GM19193 (cell line): Measurements from ENCODE around the gene MFF.

Experiments used
- POLR2A ChIP-seq: IDR thresholded peaks from 4 replicates; pipeline ENCODE4 v1.6.1; 2011; ENCODE audit not compliant: insufficient read depth, insufficient read length; ENCODE audit errors: extremely low read depth

The MFF gene

GRCh38 chr2:227320305-227321094 is 4.6 kb upstream of the MFF start:
- TF ChIP-seq POLR2A, result no peak

GRCh38 chr2:227322530-227323205 is 2.4 kb upstream of the MFF start:
- no peak for TF ChIP-seq POLR2A

GRCh38 chr2:227323818-227324217 is 1.2 kb upstream of the MFF start:
- TF ChIP-seq POLR2A, result no peak

GRCh38 chr2:227324642-227324994 is 433 bp upstream of the MFF start:
- no peak for TF ChIP-seq POLR2A

- TF ChIP-seq POLR2A, result no peak
Measured at GRCh38 chr2:227325839-227326195, 766 bp downstream of the MFF start.

GRCh38 chr2:227326783-227327182 is 1.7 kb downstream of the MFF start:
- no peak for TF ChIP-seq POLR2A

- no peak for TF ChIP-seq POLR2A
Measured at GRCh38 chr2:227335713-227336112, 10.7 kb downstream of the MFF start.

GRCh38 chr2:227337442-227337841 is 12.4 kb downstream of the MFF start:
- no peak for TF ChIP-seq POLR2A

GRCh38 chr2:227339098-227339599 is 14.1 kb downstream of the MFF start:
- TF ChIP-seq POLR2A, result no peak

GRCh38 chr2:227340106-227340505 is 15.1 kb downstream of the MFF start:
- TF ChIP-seq POLR2A, result no peak

- no peak for TF ChIP-seq POLR2A
Measured at GRCh38 chr2:227341553-227341952, 16.5 kb downstream of the MFF start.

GRCh38 chr2:227344231-227344630 is 19.2 kb downstream of the MFF start:
- TF ChIP-seq POLR2A, result no peak

- TF ChIP-seq POLR2A, result no peak
Measured at GRCh38 chr2:227347117-227347516, 22.1 kb downstream of the MFF start.

- no peak for TF ChIP-seq POLR2A
Measured at GRCh38 chr2:227348324-227348723, 23.3 kb downstream of the MFF start.

GRCh38 chr2:227349989-227350612 is 25.1 kb downstream of the MFF start:
- no peak for TF ChIP-seq POLR2A

- TF ChIP-seq POLR2A, result no peak
Measured at GRCh38 chr2:227351639-227352038, 26.6 kb downstream of the MFF start.
